T47D (cell line): ENCODE measurements around the gene LRRC27.
"Not testable (repeated sequence)": the region's sequence is repeated elsewhere in the genome, so short reads cannot be mapped to it uniquely, and the experiment has no call there.

Experiments used
- DNase-seq, 2 experiments: peaks; one replicate each; pipeline versions ENCODE4 v3.0.0 to v3.0.0-alpha.2; 2011 to 2012; ENCODE audit warnings: low read depth in 1 of 2, low spot score in 1 of 2
- JUND ChIP-seq: IDR thresholded peaks from 2 replicates; pipeline ENCODE4 v1.6.1; 2012; ENCODE audit warnings: low read depth
- in situ Hi-C: cut with HindIII; loops from 2 replicates; pipeline ENCODE4 v1.10.0; 2016; ENCODE audit warnings: low sequenced_read_pairs, low pct_unique_long_range_greater_than_20kb

Gene LRRC27

DNA sequence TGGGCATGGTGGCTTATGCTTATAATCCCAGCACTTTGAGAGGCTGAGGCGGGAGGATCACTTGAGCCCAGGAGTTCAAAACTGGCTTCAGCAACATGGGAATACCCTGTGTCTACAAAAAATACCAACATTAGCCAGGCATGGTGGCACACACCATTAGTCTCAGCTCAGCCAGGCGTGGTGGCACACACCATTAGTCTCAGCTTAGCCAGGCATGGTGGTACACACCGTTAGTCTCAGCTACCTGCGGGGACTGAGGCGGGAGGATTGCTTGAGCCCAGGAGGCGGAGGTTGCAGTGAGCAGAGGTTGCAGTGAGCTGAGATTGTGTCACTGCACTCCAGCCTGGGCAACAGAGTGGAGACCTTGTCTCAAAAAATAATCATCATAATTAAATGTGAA, 9.0 kb downstream of the LRRC27 start:
- no peak for DNase-seq
- no peak for TF ChIP-seq JUND
- in situ Hi-C loops: no loop called here

DNA sequence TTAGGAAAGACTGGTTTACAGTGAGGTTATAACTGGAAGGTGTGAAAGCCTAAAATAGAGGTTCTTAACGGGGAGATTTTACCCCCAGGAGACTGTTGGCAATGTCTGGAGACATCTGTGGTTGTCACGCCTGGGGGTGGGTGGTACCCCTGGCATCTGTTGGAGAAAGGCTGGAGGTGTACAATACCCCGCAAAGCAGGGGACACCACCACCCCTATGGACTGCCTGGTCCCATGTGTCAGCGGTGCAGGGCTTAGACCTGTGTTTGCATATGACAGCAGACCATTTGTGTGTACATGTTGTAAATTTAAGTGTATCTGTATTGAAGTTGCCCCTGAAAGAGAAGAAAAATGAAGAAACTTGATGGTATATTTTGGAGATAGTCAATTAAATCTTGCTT, 9.8 kb downstream of the LRRC27 start:
- in situ Hi-C loops: no loop called here
- no peak for TF ChIP-seq JUND
- no peak for DNase-seq

DNA sequence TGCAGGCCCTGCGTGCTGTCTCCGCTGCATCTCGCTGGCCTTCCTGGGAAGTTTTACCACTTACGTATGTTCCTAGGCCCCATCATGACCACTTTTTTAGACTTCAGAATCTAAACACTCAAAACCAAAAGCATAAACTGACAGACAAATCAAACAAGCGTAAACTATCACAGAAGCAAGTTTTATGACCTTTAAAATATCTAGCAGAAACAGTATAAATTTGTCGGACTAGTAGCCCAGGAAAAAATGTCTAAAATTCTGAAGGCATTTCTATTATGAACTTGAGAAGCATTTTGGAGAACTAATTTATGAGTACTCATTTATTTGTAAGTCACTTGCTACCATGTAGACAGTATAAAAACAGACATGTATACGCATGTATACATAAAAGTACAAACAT, 10.6 kb downstream of the LRRC27 start:
- no peak for TF ChIP-seq JUND
- in situ Hi-C loops: no loop called here

DNA sequence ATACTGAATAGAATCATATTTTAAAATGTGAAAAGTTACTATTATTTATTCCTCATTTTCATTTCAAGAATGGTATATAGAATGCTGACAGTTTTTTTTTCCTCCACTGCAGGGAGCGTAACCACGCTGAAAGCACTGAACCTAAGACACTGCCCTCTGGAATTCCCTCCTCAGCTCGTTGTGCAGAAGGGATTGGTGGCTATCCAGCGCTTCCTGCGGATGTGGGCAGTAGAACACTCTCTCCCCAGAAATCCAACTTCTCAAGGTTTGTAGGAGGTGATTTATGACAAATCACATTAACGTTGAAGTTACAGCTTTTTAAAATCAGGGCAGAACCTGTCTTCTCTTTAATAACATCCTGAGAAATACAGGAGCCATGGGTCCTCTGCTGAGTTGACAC, 12.4 kb downstream of the LRRC27 start:
- no peak for TF ChIP-seq JUND
- no peak for DNase-seq
- in situ Hi-C loops: no loop called here

More for the DNA sequence above, 10.6 kb downstream of the LRRC27 start:
- no peak for DNase-seq

DNA sequence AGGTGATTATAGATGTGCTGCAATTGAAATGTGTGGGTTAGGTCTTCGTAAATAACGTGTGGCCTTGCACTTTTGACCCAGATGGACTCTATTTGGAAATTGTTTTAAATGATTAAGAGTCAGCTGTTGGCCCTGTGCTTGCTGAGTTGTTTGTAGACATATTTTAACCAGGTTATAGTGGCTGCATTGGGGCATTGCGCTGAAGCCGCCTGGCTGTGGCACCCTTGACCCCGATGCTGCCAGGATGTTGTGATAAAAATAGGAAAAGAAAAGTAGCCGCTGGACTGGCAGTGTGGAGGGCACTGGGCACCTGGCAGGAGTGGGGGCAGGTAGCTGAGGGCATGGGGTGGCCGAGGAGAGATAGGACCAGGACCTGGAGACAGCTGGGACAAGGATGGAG, 13.4 kb downstream of the LRRC27 start:
- DNase-seq: no peak
- TF ChIP-seq JUND: no peak
- in situ Hi-C loops: no loop called here

DNA sequence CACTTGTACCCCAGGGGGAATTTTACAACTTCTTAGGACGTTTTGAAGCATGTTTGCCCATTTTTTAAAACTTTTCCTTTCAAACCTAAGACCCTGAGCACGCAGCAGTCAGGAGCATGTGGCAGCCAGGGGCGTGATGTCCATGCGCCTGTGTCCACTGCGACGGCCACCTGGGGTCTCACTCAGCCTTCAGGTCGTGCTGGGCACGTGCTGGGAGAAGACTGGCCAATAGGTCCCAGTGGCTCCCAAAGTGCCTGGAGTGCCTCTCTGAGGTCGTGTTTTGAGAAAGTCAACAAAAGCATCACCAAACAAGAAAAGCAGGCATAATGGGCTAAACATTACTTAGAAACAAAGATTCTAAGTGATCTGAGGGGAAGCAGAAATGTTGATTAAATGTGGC, 14.8 kb downstream of the LRRC27 start:
- DNase-seq: peak in 1 of 2 experiments; percentile 28
- TF ChIP-seq JUND: no peak
- in situ Hi-C loops: no loop called here

DNA sequence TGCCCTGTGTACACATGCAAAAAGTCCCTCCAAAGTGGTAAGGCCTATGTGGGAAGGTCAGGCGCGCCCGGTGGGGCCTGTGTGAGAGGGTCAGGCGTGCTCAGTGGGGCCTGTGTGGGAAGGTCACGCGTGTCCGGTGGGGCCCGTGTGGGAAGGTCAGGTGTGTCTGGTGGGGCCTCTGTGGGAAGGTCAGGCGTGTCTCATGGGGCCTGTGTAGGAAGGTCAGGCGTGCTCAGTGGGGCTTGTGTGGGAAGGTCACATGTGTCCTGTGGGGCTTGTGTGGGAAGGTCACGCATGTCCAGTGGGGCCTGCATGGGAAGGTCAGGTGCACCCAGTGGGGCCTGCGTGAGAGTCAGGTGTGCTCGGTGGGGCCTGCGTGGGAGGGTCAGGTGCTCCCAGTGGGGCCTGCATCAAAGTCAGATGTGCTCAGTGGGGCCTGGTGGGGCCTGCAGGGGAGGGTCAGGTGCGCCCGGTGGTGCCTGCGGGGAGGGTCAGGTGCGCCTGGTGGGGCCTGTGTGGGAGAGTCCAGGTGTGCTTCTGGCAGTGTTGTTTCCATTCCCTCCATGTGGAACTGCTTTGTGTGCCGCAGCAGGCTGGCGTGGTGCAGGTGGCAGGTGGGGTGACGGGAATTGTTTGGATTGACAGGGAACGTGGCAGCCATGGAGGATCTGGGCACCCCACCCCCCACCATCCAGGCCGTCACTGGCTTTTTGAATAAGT, 15.4 kb downstream of the LRRC27 start:
- in situ Hi-C loops: no loop called here
- no peak for DNase-seq
- TF ChIP-seq JUND: no peak

DNA sequence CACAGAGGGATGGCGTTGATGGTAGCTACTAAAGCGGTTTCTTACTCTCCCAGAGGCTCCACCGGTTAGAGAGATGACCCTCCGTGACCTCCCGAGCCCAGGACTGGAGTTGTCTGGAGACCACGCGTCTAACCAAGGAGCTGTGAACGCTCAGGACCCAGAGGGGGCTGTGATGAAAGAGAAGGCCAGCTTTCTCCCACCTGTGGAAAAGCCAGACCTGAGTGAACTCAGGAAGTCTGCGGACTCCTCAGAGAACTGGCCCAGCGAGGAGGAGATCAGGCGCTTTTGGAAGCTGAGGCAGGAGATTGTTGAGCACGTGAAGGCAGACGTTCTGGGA, 15.9 kb downstream of the LRRC27 start:
- no peak for TF ChIP-seq JUND
- no peak for DNase-seq
- in situ Hi-C loops: no loop called here

DNA sequence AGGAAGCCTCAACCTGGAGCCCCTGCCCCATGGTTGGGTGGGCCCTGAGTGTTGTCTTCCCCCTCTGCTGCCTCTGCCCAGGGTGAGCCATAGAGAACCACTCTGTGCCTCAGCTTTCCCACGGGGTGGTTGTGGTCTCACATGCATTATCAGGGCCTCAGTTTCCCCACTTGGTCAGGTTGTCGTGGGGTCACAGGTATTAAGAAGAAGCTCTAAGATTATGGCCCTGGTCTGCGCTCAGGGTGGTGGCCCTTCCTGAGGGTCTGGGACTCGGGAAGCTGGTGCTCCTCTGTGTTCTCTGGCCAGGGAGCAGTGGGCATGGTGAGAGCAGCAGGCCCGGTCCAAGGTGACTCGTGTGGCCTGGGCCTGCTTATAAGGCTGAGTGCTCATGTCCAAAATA, 17.8 kb downstream of the LRRC27 start:
- in situ Hi-C loops: no loop called here
- no peak for DNase-seq

DNA sequence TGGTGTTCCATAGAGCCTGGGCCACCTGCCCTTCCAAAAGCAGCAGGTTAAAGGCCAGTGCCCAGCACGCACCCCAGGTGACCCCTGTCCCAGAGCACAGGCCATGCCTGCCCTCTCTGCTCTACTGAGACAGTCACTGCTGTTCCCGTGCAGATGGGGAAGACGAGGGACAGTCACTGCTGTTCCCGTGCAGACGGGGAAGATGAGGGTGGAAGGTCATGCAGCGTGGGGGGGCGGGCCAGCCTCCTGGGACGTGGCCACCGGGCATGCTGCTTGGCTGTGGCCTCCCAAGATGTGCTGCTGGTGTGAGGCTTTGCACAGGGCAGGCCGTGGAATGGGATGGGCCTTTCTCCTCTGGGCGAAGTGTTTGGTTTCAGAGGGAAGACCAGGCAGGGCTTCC, 18.4 kb downstream of the LRRC27 start:
- no peak for TF ChIP-seq JUND
- in situ Hi-C loops: no loop called here
- DNase-seq: no peak

More for the DNA sequence above, 17.8 kb downstream of the LRRC27 start:
- TF ChIP-seq JUND: no peak

DNA sequence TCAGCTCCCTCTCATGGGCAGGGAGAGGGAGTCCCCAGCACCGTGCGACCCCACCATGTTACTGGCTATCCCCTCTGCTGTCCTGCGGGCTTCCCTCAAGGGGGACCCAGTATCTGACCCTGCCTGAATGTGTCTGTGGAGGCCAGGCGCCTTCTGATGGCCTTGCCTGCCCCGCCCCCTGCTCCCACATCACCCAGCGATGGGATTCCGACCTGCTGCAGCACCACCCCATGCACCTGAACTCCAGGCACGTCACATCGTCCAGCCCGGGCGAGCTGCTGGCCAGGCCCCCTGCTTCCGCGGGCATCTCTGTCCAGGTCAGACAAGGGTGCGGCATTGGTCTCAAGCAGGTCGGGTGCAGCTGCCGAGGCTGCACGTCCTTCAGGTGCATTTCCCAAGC, 19.0 kb downstream of the LRRC27 start:
- TF ChIP-seq JUND: no peak
- in situ Hi-C loops: no loop called here
- DNase-seq: no peak

DNA sequence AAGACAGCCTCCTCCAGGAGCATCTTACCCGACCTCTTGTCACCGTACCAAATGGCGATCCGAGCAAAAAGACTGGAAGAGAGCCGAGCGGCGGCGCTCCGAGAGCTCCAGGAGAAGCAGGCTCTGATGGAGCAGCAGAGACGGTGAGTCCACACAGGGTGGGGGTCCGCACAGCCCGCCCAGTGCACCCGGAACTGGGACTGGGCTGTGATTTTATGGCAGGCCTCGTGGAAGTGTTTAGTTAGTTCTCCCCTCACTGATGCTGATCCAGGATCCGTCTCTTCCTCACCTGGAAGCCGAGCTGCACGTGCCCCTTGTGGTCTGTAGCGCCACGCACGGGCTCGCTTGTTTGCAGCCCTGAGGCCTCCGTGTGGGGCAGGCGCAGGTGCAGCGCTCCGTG, 19.6 kb downstream of the LRRC27 start:
- TF ChIP-seq JUND: no peak
- no peak for DNase-seq
- in situ Hi-C loops: no loop called here

DNA sequence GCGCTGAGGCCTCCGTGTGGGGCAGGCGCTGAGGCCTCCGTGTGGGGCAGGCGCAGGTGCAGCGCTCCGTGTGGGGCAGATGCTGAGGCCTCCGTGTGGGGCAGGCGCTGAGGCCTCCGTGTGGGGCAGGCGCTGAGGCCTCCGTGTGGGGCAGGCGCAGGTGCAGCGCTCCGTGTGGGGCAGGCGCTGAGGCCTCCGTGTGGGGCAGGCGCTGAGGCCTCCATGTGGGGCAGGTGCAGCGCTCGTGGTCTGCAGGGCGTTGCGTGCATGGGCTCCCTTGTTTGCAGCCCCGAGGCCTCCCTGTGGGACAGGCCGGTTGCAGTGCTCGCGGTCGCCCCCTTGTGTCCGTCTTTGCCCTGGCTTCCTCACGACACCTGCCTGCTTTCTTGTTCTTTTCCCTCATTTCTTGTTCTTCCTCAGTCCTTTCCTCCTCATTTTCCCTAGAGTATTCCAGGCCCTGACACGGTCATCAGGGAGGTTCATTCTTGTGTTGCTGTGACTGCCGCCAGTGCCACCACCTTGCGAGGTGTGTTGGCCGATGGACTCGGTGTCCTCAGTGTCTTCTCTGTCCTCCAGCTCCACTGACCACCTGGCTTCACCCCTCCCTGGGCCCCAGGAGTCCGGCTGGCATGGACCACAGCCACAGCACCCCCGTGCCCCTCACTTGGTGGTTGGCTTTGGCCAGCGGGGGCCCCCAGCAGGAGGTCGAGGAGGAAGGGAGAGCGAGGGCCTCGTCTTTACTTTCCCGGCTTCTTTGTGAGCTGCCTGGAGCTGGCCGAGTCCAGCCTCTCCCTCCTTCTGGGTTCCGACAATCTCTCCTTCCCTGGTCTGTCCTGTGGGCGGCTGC, 20.7 kb downstream of the LRRC27 start:
- in situ Hi-C loops: not testable (repeated sequence)

More for the DNA sequence above, 20.7 kb downstream of the LRRC27 start:
- DNase-seq: peak; percentile 55 to 85
